GM21423 (cell line): ENCODE measurements around the gene TBR1.

Experiments
- ATAC-seq: cut with Tn5 transposase; IDR thresholded peaks from one replicate; pipeline ENCODE4 v1.9.1; 2021; ENCODE audit warnings: mild to moderate bottlenecking, moderate library complexity; ENCODE audit not compliant: unreplicated experiment

The TBR1 gene

GRCh38 chr2:161426922-161427663 is 11.0 kb downstream of the TBR1 start:
- no peak for ATAC-seq

GRCh38 chr2:161427664-161428587 is 11.8 kb downstream of the TBR1 start:
- no peak for ATAC-seq

GRCh38 chr2:161430386-161430785 is 14.3 kb downstream of the TBR1 start:
- no peak for ATAC-seq

- no peak for ATAC-seq
These were observed 16.0 kb downstream of the TBR1 start for GRCh38 chr2:161432107-161432506.

GRCh38 chr2:161434118-161434517 is 18.0 kb downstream of the TBR1 start:
- ATAC-seq: no peak

- ATAC-seq: no peak
These were observed 20.3 kb downstream of the TBR1 start for GRCh38 chr2:161436411-161436810.

GRCh38 chr2:161438598-161438997 is 22.5 kb downstream of the TBR1 start:
- ATAC-seq: no peak

- ATAC-seq: no peak
These were observed 29.0 kb downstream of the TBR1 start for GRCh38 chr2:161445097-161445496.

GRCh38 chr2:161448431-161448830 is 32.3 kb downstream of the TBR1 start:
- ATAC-seq: no peak

- no peak for ATAC-seq
These were observed 55.5 kb downstream of the TBR1 start for GRCh38 chr2:161471631-161472030.

- ATAC-seq: no peak
These were observed 58.8 kb downstream of the TBR1 start for GRCh38 chr2:161474920-161475319.
